ENCODE measurements around the gene UVRAG. TPM values are rescaled to one million over a fixed set of nuclear protein-coding genes. Genes with fewer than 3 reads are reported as not detected.

The UVRAG gene
- total RNA-seq, 1 donor from 2014 or later, result 14.7 TPM

GRCh38 chr11:75940911-75941310 lies 125.9 kb downstream of the UVRAG start:
- no peak for DNase-seq (ENCODE audit: extremely low spot score in 2 of 2)
- no peak overlapping the region for H3K27ac ChIP-seq
- no peaks in the 10 kb centered on the region for H3K9me3 ChIP-seq
- no peak overlapping the region for H3K4me3 ChIP-seq
- H3K4me1 ChIP-seq, result peaks cover 27% of the 10 kb centered on the region
- H3K27me3 ChIP-seq, result no peaks in the 10 kb centered on the region
- intact Hi-C loops (cut with DNase I), result no loop called here
- no peak for TF ChIP-seq POLR2AphosphoS5 (IDR thresholded peaks at IDR 0.05; ENCODE audit: insufficient read depth in 1 of 2, low read depth in 1 of 2)
- TF ChIP-seq CTCF (IDR thresholded peaks at IDR 0.05), result no peak
- no peak for TF ChIP-seq POLR2A (IDR thresholded peaks at IDR 0.05)
- H3K36me3 ChIP-seq, result no peaks in the 10 kb centered on the region

- TF ChIP-seq POLR2AphosphoS5 (IDR thresholded peaks at IDR 0.05; ENCODE audit: insufficient read depth in 1 of 2, low read depth in 1 of 2) (no peak), POLR2A (IDR thresholded peaks at IDR 0.05) (no peak), CTCF (IDR thresholded peaks at IDR 0.05) (no peak)
- peaks cover 24% of the 10 kb centered on the region for H3K4me1 ChIP-seq
- H3K27ac ChIP-seq, result no peak overlapping the region
- no peaks in the 10 kb centered on the region for H3K36me3 ChIP-seq
- H3K4me3 ChIP-seq, result no peak overlapping the region
- H3K9me3 ChIP-seq, result no peaks in the 10 kb centered on the region
- H3K27me3 ChIP-seq, result no peaks in the 10 kb centered on the region
- intact Hi-C loops (cut with DNase I), result no loop called here
- DNase-seq (ENCODE audit: extremely low spot score in 2 of 2), result no peak
These were observed 129.5 kb downstream of the UVRAG start for GRCh38 chr11:75944515-75944914.

- intact Hi-C loops (cut with DNase I), result no loop called here
- Histone ChIP-seq H3K4me1 (peaks cover 18% of the 10 kb centered on the region), H3K27me3 (no peaks in the 10 kb centered on the region), H3K9me3 (no peaks in the 10 kb centered on the region), H3K4me3 (no peak overlapping the region), H3K36me3 (no peaks in the 10 kb centered on the region), H3K27ac (no peak overlapping the region)
- TF ChIP-seq CTCF (IDR thresholded peaks at IDR 0.05), result no peak
- no peak for TF ChIP-seq POLR2AphosphoS5 (IDR thresholded peaks at IDR 0.05; ENCODE audit: insufficient read depth in 1 of 2, low read depth in 1 of 2)
- TF ChIP-seq POLR2A (IDR thresholded peaks at IDR 0.05), result no peak
- DNase-seq (ENCODE audit: extremely low spot score in 2 of 2), result no peak
These were observed 130.4 kb downstream of the UVRAG start for GRCh38 chr11:75945446-75945845.

GRCh38 chr11:75945947-75946346 lies 130.9 kb downstream of the UVRAG start:
- intact Hi-C loops (cut with DNase I), result no loop called here
- Histone ChIP-seq H3K27me3 (no peaks in the 10 kb centered on the region), H3K4me3 (no peak overlapping the region), H3K36me3 (no peaks in the 10 kb centered on the region), H3K9me3 (no peaks in the 10 kb centered on the region), H3K4me1 (peaks cover 18% of the 10 kb centered on the region), H3K27ac (no peak overlapping the region)
- DNase-seq (ENCODE audit: extremely low spot score in 2 of 2), result no peak
- no peak for TF ChIP-seq POLR2A (IDR thresholded peaks at IDR 0.05)
- TF ChIP-seq CTCF (IDR thresholded peaks at IDR 0.05), result no peak
- TF ChIP-seq POLR2AphosphoS5 (IDR thresholded peaks at IDR 0.05; ENCODE audit: insufficient read depth in 1 of 2, low read depth in 1 of 2), result no peak

- Histone ChIP-seq H3K9me3 (no peaks in the 10 kb centered on the region), H3K4me3 (no peak overlapping the region), H3K27ac (no peak overlapping the region), H3K36me3 (no peaks in the 10 kb centered on the region), H3K27me3 (no peaks in the 10 kb centered on the region), H3K4me1 (peaks cover 18% of the 10 kb centered on the region)
- no peak for DNase-seq (ENCODE audit: extremely low spot score in 2 of 2)
- intact Hi-C loops (cut with DNase I), result no loop called here
- TF ChIP-seq POLR2A (IDR thresholded peaks at IDR 0.05) (no peak), POLR2AphosphoS5 (IDR thresholded peaks at IDR 0.05; ENCODE audit: insufficient read depth in 1 of 2, low read depth in 1 of 2) (no peak), CTCF (IDR thresholded peaks at IDR 0.05) (no peak)
These were observed 131.8 kb downstream of the UVRAG start for GRCh38 chr11:75946531-75947530.
